Measurements from ENCODE around the gene SGTA.

- TF ChIP-seq CTCF (conservative IDR thresholded peaks at IDR 0.05; ENCODE audit: low read length): peak; percentile 38; the same call in 1 of the 2 replicates
- no peak for TF ChIP-seq EZH2phosphoT487 (IDR thresholded peaks at IDR 0.05; ENCODE audit: borderline replicate concordance)
Observed at GRCh38 chr19:2782936-2783780, at the start of gene SGTA.
